Posterior vena cava (tissue), 2 donors: ENCODE data around the gene LRRC53. TPM values are rescaled to one million over a fixed set of nuclear protein-coding genes. Genes with fewer than 3 reads are reported as not detected.

Source experiments
- DNase-seq: peaks from one replicate; pipeline ENCODE4 v3.0.0-alpha.2; 2020; ENCODE audit warnings: low spot score
- intact Hi-C, 2 donors: fragments of 100-400 bp; cut with DNase I; formaldehyde crosslinking; loops; one replicate each; pipeline versions ENCODE4 v1.14.1 to v1.14.2; 2022 to 2023
- total RNA-seq, 2 donors: library from RNA; stranded (reverse); fragmentation: NEBNext Ultra II Directional; extraction: Animal tissue kit (Norgen Biotek cat#: 25700); gene quantifications; one replicate each; pipeline ENCODE4 v1.2.1, GENCODE V29; 2021
- donor health status: DM: yes; HTN: yes; CAD: no.
- donor health status: DM: yes; HTN: yes; CAD: no.

The LRRC53 gene
- total RNA-seq, 2 donors from 2014 or later, result not detected

GRCh38 chr1:74455390-74455789, 57.0 kb downstream of the LRRC53 start:
- intact Hi-C loops, result no loop called here
- no peak for DNase-seq

GRCh38 chr1:74453277-74453676, 59.1 kb downstream of the LRRC53 start:
- no peak for DNase-seq
- intact Hi-C loops, result no loop called here

DNA sequence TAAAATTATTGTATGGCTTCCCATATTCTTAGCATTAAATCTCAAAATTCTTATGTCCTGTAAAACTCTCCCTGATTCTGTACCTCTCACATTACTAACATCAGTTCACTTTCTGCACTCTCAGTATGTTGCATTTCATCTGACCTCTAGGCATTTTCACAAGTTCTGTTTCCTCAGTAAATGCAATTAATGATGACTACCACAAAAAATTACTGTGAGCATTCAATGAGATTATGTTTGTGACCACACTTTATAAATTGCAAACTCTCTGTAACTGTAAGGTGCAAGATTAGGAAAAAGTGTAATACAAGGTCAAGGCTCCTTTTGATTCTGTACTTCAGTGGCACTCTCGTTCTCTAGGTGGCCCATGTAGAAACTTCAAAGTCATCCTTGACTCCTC, 60.4 kb downstream of the LRRC53 start:
- no peak for DNase-seq
- intact Hi-C loops, result no loop called here

- DNase-seq, result no peak
- intact Hi-C loops, result loop anchor here in 1 of 2 donors (10.0 kb wide), 1 partner anchor 908 kb away; no protein-coding TSS in a partner anchor
Observed at GRCh38 chr1:74437035-74437434, 75.4 kb downstream of the LRRC53 start.

- intact Hi-C loops, result loop anchor here in 1 of 2 donors (10.0 kb wide), 1 partner anchor 909 kb away; no protein-coding TSS in a partner anchor
- DNase-seq, result no peak
Observed at GRCh38 chr1:74436078-74436477, 76.3 kb downstream of the LRRC53 start.

- DNase-seq, result no peak
- intact Hi-C loops, result loop anchor here in 1 of 2 donors (10.0 kb wide), 1 partner anchor 910 kb away; no protein-coding TSS in a partner anchor
Observed at GRCh38 chr1:74434321-74434720, 78.1 kb downstream of the LRRC53 start.

DNA sequence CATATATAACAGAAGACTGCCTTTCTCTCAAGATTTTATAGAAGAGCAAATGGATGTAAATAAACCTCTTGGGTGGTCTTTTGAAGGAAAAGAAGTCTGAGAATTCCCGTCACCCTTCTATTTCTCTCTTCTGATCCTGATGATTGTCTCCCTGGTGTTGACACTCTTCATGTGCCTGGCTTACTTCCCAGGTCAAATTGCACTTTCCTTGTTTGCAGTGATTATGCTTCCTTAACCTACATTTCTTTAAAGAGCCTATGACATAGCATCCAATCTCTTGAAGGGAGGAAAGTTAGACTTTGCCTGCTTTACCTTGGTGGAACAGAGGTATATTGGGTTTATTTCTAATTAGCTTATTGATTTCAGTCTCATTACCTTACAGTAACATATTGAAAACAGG, 80.1 kb downstream of the LRRC53 start:
- intact Hi-C loops, result loop anchor here in 1 of 2 donors (10.0 kb wide), 1 partner anchor 912 kb away; no protein-coding TSS in a partner anchor
- no peak for DNase-seq

DNA sequence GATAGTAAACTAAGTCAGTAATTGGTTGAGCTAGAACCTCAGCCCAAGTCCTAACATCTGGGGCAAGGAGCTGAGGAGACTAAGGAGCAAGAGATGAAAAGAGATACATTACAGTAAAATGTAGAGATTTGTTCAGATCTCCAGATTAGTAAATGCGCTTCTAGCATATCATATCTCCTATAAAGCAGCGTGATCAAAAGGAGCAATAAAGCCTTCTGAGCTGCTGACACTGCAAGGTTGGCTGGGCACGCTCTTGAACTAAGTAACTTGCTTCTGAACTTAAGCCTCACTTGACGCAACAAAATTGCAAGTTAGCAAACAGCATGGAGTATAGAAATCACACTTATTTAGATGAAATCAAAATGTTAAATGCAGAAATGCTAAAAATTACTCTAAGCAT, 80.9 kb downstream of the LRRC53 start:
- DNase-seq, result no peak
- intact Hi-C loops, result loop anchor here in 1 of 2 donors (10.0 kb wide), 1 partner anchor 913 kb away; no protein-coding TSS in a partner anchor

- intact Hi-C loops, result loop anchor here in 1 of 2 donors (10.0 kb wide), 1 partner anchor 914 kb away; no protein-coding TSS in a partner anchor
- DNase-seq, result no peak
Observed at GRCh38 chr1:74430342-74430934, 82.0 kb downstream of the LRRC53 start.

DNA sequence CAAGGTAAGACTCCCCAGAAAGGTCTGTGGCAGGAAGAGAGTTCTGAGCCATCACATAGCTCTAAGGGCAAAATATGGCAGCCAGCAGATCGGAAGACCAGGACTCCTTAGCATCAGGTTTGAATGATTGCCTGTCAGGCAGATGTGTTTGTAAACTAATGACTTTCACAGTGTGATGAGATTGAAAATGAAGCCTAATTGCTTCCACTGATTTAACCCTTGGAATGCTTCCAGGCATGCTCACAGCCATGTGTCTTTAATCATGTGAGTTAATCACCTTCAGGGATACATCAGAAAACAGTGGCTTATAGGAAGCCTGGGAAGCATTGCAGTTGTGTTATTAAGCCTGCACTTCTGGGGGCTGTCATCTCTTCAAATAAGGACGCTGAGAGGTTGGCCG, 82.8 kb downstream of the LRRC53 start:
- no peak for DNase-seq
- intact Hi-C loops, result loop anchor here in 1 of 2 donors (2.0 kb wide), 1 partner anchor 21 kb away; no protein-coding TSS in a partner anchor

DNA sequence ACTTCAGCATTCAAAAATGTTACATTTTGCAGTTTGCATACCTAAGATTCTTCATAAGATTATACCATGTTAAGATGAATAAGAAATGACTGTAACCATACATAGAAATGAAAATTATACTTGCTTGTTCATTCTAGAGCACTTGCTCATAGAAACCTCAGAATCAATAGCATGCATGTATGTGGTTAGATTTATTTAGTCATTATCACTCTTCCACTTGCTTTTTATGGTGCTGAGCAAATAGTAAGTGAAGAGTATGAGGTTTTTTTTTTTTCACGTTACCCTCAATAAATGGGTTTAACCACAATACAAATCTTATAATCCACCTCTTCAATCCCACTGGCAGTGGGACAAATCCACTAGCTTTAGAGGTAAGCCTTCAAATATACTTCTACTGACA, 84.7 kb downstream of the LRRC53 start:
- intact Hi-C loops, result loop anchor here in 1 of 2 donors (2.0 kb wide), 1 partner anchor 23 kb away; no protein-coding TSS in a partner anchor
- no peak for DNase-seq

GRCh38 chr1:74426208-74426937, 86.0 kb downstream of the LRRC53 start:
- intact Hi-C loops, result no loop called here
- no peak for DNase-seq

DNA sequence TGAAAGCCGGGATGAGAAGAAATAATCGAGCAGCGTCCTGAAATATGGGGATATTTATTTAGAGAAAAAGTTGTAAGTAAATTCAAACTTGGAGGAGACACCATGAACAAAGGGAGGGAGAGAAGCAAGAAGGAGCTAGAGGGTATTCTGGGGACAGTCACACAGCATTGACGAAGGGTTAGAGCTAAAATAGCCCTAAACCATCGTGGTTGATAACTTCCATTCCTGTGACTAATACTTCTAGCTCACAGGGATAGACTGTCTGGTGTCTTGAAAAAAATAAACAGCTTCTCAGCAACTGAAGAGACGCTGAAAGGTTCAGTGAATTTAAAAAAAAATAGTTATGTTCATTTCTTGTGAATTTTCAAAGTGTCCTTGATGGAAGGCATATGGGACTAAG, 86.7 kb downstream of the LRRC53 start:
- intact Hi-C loops, result no loop called here
- no peak for DNase-seq

DNA sequence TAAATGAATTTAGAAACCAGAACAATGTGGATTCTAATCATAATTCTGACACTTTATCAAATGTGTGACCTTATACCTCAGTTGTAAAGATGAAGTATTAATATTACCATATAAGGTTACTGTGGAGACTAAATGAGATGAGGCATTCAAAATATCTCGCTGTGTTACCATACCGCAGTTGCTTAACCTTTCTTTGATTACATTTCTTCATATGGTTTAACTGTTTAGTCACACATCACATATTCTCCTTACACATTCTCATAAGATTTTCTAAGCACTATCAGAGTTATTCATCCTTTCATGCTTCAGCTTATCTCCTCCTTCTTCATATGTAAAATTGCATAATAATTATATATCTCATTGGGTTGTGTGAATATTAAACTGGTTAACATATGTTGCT, 88.9 kb downstream of the LRRC53 start:
- DNase-seq, result no peak
- intact Hi-C loops, result no loop called here

GRCh38 chr1:74422421-74423292, 89.8 kb downstream of the LRRC53 start:
- DNase-seq, result no peak
- intact Hi-C loops, result no loop called here

- intact Hi-C loops, result no loop called here
- DNase-seq, result no peak
Observed at GRCh38 chr1:74420467-74420866, 91.9 kb downstream of the LRRC53 start.
